HG03103 (cell line): Measurements from ENCODE around the gene SLC4A9.
A peak's percentile ranks its signal among the peaks of the same experiment; 100 is the strongest.

Experiments used
- ATAC-seq: cut with Tn5 transposase; IDR thresholded peaks from one replicate; pipeline ENCODE4 v1.9.1; 2021; ENCODE audit warnings: low read depth; ENCODE audit not compliant: unreplicated experiment

Gene SLC4A9

DNA sequence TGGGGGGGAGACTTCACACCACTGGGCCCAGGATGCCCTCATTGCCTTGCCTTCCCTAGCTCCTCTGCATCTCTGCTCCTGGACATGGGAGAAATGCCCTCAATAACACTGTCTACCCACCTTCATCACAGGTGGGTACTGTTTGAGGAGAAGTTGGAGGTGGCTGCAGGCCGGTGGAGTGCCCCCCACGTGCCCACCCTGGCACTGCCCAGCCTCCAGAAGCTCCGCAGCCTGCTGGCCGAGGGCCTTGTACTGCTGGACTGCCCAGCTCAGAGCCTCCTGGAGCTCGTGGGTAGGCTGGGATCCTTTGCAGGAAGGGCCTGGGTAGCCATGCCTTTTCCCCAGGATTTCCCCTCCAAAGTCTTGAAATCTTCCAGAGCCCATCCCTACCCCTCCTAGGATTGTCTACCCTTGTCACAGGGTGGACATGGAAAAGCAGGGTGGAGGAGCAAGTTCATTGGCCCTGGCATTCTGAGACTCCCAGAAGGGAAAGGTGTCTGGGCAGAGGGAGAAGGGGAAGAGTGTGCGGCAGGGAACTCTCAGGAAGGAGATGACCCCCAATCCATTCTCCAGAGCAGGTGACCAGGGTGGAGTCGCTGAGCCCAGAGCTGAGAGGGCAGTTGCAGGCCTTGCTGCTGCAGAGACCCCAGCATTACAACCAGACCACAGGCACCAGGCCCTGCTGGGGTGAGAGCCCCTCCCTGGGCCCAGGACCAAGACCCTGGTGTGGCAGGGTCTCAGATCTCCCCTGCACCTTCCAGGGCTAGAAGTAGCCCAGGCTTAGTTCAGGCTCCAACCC is 886 bp downstream of the SLC4A9 start:
- ATAC-seq = no peak

DNA sequence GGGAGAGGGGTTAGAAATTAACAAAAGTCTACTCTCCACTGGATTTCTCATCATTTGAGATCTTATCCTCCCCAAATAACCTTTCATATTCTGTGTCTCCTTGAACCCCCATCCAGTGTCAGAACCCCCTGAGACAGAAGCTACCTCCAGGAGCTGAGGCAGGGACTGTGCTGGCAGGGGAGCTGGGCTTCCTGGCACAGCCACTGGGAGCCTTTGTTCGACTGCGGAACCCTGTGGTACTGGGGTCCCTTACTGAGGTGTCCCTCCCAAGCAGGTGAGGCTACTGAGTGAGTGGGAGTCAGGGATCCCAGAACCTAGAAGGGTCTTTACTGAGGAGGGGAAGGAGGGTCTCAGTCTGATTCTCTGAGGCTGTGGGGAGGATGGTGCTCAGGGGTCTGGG is 1.9 kb downstream of the SLC4A9 start:
- ATAC-seq = no peak

DNA sequence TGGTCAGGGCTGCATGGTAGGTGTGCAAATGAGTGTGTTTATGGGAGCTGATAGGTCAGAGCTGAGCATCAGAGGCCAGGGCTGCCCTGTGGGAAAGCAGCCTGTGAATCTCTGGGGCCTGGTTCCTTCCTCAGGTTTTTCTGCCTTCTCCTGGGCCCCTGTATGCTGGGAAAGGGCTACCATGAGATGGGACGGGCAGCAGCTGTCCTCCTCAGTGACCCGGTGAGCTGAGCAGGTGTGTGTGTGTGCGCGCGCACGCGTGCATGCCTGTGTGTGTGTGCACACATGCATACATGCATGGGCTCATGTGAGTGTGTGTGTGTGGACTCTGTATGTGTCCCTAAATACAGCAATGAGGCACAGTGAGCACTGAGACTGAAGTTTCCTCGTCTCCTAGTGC is 2.3 kb downstream of the SLC4A9 start:
- ATAC-seq = no peak

DNA sequence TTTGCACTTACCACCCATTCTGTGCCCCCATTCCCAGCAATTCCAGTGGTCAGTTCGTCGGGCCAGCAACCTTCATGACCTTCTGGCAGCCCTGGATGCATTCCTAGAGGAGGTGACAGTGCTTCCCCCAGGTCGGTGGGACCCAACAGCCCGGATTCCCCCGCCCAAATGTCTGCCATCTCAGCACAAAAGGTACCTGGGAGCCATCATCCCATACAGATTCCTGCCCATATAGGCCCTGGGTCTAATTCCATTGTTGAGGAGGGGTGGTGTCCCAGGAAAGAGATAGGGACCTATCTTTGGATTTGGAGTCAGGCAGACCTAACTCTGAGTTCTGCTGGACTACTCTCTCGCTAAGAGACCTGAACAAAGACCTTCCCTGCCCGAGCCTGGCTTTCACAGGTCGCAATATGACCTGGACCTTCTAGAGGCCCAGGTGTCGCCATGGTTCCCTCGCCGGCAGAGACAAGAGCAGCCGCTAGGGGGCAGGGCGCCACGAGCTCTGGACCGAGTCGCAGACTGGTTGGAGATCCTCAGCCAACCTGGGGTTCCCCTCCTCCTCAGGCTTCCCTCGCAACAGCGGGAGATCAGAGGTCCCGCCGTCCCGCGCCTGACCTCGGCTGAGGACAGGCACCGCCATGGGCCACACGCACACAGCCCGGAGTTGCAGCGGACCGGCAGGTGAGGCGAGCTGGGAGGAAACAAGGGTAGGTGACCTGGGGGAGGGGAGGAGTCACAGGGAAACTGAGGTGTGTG is 3.1 kb downstream of the SLC4A9 start:
- peak; percentile 87 for ATAC-seq

DNA sequence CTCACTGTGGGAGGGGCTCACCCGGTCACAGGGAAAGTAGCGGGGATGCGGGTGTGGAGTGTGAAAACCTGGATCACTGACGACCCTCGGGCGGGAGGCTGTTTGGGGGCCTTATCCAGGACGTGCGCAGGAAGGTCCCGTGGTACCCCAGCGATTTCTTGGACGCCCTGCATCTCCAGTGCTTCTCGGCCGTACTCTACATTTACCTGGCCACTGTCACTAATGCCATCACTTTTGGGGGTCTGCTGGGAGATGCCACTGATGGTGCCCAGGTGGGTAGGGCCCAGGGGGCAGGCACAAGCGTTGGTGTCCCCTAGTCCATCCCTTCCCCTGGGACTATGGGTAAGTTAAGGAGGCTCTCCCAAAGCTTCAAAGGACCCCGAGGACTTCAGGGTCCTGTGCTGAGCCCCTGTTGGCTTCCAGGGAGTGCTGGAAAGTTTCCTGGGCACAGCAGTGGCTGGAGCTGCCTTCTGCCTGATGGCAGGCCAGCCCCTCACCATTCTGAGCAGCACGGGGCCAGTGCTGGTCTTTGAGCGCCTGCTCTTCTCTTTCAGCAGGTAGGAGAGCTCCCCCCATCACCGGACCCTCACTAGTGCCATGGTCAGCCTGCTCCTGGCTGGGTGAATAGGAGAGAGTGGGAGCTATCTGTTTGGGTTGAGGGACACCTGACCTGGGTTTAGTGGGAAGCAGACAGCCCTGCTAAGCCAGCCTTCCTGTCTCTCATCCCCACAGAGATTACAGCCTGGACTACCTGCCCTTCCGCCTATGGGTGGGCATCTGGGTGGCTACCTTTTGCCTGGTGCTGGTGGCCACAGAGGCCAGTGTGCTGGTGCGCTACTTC is 3.9 kb downstream of the SLC4A9 start:
- no peak for ATAC-seq

DNA sequence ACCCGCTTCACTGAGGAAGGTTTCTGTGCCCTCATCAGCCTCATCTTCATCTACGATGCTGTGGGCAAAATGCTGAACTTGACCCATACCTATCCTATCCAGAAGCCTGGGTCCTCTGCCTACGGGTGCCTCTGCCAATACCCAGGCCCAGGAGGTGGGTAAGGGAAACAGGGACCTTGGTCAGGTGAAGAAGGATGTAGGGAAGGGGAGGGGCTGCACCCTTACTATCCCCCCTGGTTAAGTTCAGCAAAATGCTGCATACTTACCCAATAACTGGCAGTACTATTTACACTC is 4.4 kb downstream of the SLC4A9 start:
- no peak for ATAC-seq

DNA sequence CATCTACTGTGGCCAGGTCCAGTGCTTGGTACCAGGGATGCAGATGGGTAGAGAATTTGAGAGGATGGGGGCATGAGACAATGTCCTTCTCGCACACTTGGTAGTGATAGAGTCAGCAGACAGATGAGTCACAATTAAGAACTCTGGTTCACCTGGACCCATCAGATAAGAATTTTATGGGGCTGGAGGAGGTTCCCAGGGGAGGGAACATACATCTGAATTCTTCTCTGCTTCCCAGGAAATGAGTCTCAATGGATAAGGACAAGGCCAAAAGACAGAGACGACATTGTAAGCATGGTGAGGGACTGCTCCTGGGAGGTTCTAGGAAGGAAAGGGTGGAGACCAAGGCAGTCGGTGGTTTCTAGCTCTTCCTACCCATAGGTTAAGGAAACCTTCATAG is 5.3 kb downstream of the SLC4A9 start:
- ATAC-seq = no peak

DNA sequence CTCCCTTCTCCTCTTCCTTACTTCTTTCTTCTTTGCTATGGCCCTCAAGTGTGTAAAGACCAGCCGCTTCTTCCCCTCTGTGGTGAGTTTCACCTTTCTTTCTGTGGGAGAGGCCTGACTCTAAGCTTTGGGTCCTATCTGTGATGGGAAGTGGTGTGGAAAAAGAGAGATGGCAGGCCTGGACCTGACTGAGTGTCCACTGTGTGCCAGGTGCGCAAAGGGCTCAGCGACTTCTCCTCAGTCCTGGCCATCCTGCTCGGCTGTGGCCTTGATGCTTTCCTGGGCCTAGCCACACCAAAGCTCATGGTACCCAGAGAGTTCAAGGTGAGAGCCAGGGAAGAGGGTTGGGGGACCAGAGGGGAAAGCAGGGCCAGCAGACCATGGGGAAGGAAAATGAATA is 5.9 kb downstream of the SLC4A9 start:
- ATAC-seq = no peak

DNA sequence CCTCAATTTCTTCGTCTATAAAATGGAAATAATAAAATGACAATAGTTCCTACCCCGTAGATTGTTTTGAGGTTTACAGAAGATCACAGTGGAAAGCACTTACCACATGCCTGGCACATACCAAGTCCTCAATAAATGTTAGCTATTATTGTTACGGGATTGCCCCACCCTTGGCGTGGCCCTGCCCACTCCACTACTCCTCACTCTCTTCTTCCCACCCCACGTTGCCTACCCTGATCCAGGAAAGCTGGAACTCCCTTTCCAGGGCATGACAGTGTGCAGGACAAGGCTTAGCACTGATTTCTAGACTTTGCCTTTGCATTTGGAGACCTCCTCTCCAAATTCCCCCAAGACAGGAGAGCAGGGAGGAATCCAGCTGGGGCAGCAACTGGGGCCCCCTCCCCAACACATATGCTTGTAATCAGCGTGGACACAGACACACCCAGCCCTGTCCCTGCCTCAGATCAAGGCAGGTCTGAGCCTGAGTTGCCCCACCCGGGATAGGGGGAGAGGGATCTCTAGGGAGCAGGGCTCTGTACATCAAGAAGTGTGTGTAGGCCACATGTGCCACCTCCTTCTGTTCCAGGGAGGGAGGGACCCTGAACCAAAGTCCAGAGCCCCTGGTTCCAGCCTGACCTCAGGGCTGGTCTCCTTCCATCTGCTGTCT is 6.7 kb downstream of the SLC4A9 start:
- ATAC-seq = no peak

DNA sequence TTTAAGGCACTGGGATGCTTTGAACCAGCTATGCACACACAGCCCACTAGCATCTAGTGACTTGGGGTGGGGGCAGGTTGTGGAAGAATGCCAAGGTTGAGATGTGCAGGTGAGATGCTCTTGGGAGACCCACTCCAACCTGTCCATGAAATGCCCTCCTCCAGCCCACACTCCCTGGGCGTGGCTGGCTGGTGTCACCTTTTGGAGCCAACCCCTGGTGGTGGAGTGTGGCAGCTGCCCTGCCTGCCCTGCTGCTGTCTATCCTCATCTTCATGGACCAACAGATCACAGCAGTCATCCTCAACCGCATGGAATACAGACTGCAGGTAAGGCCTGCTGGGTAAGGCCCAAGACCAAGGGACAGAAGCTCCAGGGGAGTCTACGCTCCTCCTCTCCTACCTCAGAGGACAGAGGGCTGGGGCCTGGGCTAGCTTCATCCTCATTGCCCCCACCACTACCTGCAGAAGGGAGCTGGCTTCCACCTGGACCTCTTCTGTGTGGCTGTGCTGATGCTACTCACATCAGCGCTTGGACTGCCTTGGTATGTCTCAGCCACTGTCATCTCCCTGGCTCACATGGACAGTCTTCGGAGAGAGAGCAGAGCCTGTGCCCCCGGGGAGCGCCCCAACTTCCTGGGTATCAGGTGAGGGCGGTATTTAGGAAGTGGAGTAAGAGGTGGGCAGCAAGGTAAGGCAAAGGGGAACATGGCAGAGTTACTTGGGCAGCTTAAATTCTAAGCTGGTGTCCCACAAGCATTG is 7.4 kb downstream of the SLC4A9 start:
- ATAC-seq = no peak

DNA sequence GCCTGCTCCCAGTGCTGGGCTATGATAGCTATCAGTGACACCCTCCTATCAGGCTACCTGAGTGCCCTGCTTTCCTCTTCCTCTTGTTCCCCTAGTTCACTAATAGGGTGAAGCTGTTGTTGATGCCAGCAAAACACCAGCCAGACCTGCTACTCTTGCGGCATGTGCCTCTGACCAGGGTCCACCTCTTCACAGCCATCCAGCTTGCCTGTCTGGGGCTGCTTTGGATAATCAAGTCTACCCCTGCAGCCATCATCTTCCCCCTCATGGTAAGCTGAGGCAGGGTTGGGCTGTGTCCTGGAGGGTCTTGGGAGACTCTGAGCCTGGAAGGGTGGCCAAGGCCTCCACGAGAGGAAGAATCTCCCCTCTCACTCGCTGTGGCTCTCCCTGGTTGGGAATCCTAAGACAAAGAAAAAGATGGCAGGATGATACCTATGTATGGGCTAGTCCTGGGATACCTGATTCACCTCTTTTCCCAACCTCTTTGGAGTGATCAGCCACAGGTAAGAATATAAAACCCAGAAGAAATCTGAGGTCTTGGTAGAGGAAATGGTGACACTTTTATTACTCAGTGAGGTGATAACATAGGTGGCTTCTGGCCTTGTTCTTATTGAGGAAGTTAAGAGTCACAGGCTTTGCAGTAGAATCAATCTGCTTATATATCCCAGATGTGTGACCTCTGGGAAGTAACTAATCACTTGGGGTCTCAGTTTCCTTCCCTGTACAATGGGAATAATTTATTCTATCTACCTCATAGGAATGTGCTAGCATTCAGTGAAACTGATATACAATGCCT is 11.6 kb downstream of the SLC4A9 start:
- ATAC-seq = no peak

DNA sequence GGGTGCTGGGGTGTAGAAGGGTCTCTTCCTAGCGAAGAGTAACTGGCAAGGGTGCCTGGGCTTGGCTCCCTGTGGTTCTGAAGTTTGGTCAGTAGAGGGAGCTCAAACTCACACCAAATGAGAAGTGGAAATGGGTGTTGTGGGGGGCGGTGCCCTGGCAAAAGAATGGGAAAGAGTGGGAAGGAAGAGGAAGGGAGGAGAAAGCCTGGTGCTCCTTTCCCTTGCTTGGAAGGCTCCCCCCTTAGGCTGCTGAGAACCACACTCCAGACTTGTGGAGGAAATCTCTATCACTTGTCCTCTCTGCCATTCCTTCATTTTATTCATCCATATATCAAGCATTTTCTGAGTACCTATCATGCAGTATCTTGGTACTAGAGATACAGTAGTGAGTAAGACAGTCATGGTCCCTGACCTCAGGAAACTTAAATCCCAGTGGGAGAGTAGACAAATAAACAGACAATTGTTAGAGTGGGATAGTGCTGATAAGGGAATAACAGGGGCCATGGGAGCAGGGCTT is 13.0 kb downstream of the SLC4A9 start:
- no peak for ATAC-seq

DNA sequence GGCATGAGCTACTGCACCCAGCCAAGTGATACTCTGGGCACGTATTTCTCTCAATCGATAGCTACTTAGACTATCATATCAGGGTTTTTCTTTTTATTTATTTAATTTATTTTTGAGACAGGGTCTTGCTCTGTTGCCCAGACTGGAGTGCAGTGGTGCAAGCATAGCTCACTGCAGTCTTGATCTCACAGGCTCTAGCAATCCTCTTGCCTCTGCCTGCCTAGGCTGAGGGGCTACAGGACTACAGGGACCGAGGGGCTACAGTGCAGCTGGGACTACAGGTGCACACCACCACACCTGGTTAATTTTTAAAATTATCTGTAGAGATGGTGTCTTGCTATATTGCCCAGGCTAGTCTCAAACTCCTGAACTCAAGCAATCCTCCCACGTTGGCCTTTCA is 21.4 kb downstream of the SLC4A9 start:
- ATAC-seq = no peak

DNA sequence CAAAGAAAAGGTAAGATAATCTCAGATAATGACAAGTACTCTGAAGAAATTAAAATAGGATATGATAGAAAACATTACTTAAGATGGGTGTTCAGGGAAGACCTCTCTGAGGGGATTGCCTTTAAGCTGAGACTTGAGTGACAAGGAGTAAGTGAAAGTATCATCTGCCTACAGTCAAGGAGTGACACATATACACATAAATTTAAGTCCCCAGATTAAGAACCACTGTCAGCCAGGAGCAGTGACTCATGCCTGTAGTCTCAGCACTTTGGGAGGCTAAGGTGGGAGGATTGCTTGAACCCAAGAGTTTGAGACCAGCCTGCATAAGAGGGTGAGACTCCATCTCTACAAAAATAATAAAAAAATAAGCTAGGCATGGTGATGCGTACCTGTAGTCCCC is 22.0 kb downstream of the SLC4A9 start:
- ATAC-seq = no peak

DNA sequence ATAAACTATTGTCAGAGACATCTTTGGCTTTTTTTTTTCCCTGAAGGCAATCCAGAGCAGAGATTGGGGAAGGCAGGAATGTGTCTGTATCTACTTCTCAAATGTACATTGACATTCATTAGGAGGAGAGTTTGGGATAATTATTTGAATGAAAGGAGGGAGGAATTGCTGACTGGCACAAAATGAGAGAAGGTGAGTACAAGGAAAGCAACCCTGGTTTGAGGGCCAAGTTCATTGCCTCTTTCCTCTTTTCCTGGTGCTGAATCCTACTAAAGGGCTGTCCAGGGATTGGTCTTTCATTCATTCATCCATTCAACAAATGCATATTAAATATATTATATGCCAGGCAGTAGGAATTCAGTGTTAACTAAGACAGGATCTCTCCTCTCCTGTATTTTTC is 22.9 kb downstream of the SLC4A9 start:
- ATAC-seq = no peak

DNA sequence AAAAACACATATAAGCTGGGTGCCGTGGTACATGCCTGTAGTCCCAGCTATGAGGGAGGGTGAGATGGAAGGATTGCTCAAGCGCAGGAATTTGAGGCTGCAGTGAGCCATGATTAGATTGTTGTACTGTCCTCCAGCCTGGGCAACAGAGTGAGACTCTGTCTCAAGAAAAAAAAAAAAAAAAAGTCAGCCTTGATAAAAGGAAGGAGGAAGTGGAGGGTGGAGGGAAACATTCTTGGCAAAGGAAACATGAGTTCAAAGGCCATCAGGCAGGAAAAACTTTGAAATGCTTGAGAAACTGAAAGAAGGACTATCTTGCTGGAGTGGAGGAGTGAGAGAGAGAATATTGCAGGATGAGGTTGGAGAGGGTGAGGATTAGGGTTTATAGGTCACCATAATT is 23.3 kb downstream of the SLC4A9 start:
- no peak for ATAC-seq

DNA sequence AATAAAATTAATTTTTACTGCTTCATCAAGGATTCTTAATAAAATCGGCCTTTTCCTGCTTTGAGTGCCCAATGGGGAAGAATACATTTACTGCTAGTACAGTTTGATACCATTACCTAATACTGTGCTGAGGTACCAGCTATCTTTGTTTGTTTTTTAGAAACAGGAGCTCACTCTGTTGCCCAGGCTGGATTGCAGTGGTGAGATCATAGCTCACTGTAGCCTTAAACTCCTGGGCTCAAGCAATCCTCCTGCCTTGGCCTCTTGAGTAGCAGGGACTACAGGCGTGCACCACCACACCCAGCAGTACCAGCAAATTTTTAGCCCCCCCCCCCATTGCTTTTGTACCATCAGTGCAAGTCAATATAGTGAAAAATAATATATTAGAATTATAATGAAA is 28.1 kb downstream of the SLC4A9 start:
- ATAC-seq = no peak

DNA sequence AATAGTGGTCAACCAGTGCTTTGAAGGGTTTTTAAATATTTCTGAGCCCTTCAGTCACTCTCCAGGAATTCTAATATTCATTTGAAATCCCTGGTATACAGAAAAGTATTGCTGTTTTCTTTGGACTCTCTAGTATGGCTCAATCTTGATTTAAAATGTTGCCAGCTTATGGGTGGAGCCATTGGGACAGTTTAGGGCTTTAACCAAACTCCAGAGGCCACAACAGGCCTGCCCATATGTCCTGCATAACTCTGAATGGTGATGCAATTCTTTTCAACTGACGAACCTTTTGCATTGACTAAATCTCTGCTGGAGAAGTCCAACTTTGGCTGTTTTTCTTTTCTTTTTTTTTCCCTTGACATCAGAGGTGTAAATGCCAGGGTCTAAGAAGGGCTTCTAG is 31.3 kb downstream of the SLC4A9 start:
- no peak for ATAC-seq

DNA sequence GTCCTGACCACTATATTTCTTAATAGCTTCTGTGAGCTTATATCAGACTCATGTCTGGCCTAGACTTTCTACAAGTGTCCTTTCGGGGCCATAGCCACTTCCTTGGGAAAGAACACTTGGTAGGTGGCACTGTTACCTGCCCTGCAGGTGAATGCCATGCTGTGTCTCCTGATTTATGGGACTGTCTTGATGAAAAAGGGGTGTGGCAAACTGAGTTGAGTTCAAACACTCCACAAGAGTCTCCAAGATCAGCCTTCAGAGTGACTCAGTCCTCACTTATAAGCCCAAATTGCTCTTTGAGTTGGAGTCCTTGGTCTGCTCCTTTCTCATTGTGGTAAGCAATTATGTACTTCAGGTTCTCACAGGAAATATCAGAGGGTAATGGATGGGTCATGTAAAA is 31.7 kb downstream of the SLC4A9 start:
- ATAC-seq = no peak
